Adrenal gland (tissue), 12 donors: ENCODE measurements around the gene HHATL. TPM values are rescaled to one million over a fixed set of nuclear protein-coding genes. Genes with fewer than 3 reads are reported as not detected.

ENCODE experiments used
- DNase-seq, 7 donors: peaks; one replicate each; pipeline ENCODE4 v3.0.0-alpha.2; 2019 to 2020
- H3K27ac ChIP-seq, 5 donors: fragments of 200-600 bp; sonication (generic) in 4 of 5; 1 replicate in 3 of 5; 2 replicates in 2 of 5; pipeline versions ENCODE4 v1.5.1 to v1.8.0; 2016 to 2020; ENCODE audit warnings: mild to moderate bottlenecking in 1 of 5
- H3K27me3 ChIP-seq: fragments of 200-600 bp; 2 replicates; pipeline ENCODE4 v1.8.0; 2021
- H3K36me3 ChIP-seq, 2 donors: fragments of 200-600 bp; replicated peaks in 1 of 2; 1 replicate in 1 of 2; 2 replicates in 1 of 2; pipeline versions ENCODE4 v1.5.1 to v1.8.0; 2018 to 2022
- H3K4me1 ChIP-seq, 2 donors: fragments of 200-600 bp; replicated peaks in 1 of 2; 1 replicate in 1 of 2; 2 replicates in 1 of 2; pipeline versions ENCODE4 v1.5.1 to v1.8.0; 2018 to 2021
- H3K4me3 ChIP-seq, 4 donors: fragments of 200-600 bp; sonication (generic) in 3 of 4; one replicate each; pipeline ENCODE4 v1.5.1; 2016 to 2018
- H3K9me3 ChIP-seq, 3 donors: fragments of 200-600 bp; sonication (generic) in 1 of 3; replicated peaks in 1 of 3; 1 replicate in 2 of 3; 2 replicates in 1 of 3; pipeline versions ENCODE4 v1.5.1 to v1.8.0; 2016 to 2021
- CTCF ChIP-seq, 6 experiments: fragments of 450-650 bp in 4 of 6; fragments of 200-600 bp in 2 of 6; sonication (generic) in 1 of 6; IDR thresholded peaks; 1 replicate in 5 of 6; 2 replicates in 1 of 6; pipeline versions ENCODE4 v1.5.1 to v1.8.0; 2016 to 2021; ENCODE audit warnings: antibody characterized with exemption in 6 of 6, mild to moderate bottlenecking in 2 of 6, moderate library complexity in 1 of 6
- POLR2A ChIP-seq, 2 donors: fragments of 450-650 bp; IDR thresholded peaks; one replicate each; pipeline ENCODE4 v1.6.1; 2017; ENCODE audit warnings: antibody characterized with exemption in 2 of 2, mild to moderate bottlenecking in 2 of 2, moderate library complexity in 1 of 2
- WGBS, 4 donors: extraction: QIAGEN DNeasy Blood & Tissue Kit in 2 of 4; methylation state at CpG; one replicate each; pipeline versions ENCODE4 v1.1.5 to v1.1.7; 2013 to 2017; 5-methylcytosine and 5-hydroxymethylcytosine counted together
- intact Hi-C, 2 donors: fragments of 100-400 bp; cut with DNase I; formaldehyde crosslinking; loops; one replicate each; pipeline versions ENCODE4 v1.14.1 to v1.15.0; 2022 to 2023
- polyA plus RNA-seq, 3 donors: library from polyadenylated mRNA; stranded (reverse); fragments of 200-250 nt in 2 of 3; fragments of 350-450 nt in 1 of 3; fragmentation: Illumina TruSeq in 1 of 3; extraction: RNeasy Lipid Tissue Mini Kit (QIAGEN cat#74804) in 1 of 3; gene quantifications; one replicate each; pipeline ENCODE4 v1.2.3, GENCODE V29; 2013 to 2014
- total RNA-seq, 9 donors: library from RNA; depleted of rRNA in 4 of 9; stranded (reverse); fragments of >200 nt in 4 of 9; fragments of 120-200 nt in 1 of 9; fragmentation: NEBNext Ultra II Directional in 1 of 9; extraction: Animal tissue kit (Norgen Biotek cat#: 25700) in 1 of 9; gene quantifications; one replicate each; pipeline versions ENCODE4 v1.1.0 to v1.2.4, GENCODE V29; 2013 to 2023
- donor health status: healthy with polysubstance abuse.
- donor health status: Bipolar disorder and iron deficiency.
- donor health status: DM: yes; HTN: yes; CAD: no.
- donor health status: DM: no; HTN: no; CAD: no.
- donor health status: DM: no; HTN: no; CAD: no.
- donor health status: DM: yes; HTN: yes; CAD: no.

HHATL gene
- total and polyA plus RNA-seq, 12 donors = 0.18 to 4.5 (median 0.73) TPM; not detected in 2

DNA sequence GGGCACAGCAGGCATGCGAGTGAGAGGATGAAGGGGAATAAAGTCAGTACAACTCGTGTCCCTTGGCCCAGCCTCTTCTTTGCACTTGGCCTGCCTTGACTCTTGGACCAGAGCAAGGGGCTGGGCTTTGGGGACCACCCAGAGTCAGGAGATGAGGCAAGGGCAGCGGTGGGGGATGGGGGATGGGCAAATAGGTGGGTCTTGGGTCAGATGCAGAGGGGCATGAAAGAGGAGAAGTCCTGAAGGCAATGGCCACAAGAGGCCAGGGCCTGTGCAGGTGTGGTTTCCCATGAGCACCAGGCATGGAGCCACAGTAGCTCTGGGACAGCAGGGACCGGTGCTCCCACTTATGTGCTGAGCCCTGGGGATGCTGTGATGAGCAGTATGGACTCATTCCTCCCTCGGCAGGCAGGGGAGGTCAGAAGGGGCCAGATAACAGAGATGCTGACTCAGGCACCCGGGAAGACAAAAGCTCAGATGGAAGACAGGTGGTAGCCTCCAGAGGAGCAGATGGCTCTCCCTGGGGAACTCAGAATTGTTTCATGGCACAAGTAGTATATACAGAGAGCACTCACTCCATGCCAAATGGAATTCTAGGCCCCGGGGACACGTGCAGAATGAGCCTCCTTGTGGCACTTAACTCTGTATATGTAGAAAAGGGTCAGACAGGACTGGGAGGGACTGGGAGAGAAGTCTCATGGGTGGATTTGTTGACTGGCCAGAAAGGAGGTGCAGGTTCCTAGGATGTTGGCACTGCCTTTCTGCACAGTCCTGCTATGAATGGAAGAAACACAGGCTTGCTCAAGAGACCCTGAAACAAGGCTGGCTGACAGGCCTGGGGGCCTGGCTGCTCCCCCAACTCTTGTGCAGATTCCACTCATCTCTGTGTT lies 34.8 kb downstream of the HHATL start:
- H3K4me3 ChIP-seq = no peak overlapping the region
- no peaks in the 10 kb centered on the region for H3K9me3 ChIP-seq
- peak in 1 of 7 donors; percentile 16 for DNase-seq
- 44 to 59% (median 48%) methylated on average over 7 to 8 of the region's 8 CpGs for WGBS, 4 donors
- H3K27ac ChIP-seq = no peak overlapping the region
- intact Hi-C loops = no loop called here
- no peaks in the 10 kb centered on the region for H3K27me3 ChIP-seq
- H3K36me3 ChIP-seq = no peaks in the 10 kb centered on the region
- peaks cover 0 to 6% of the 10 kb centered on the region in 2 donors for H3K4me1 ChIP-seq
- TF ChIP-seq POLR2A (IDR thresholded peaks at IDR 0.05) (no peak), CTCF (IDR thresholded peaks at IDR 0.05) (no peak)

DNA sequence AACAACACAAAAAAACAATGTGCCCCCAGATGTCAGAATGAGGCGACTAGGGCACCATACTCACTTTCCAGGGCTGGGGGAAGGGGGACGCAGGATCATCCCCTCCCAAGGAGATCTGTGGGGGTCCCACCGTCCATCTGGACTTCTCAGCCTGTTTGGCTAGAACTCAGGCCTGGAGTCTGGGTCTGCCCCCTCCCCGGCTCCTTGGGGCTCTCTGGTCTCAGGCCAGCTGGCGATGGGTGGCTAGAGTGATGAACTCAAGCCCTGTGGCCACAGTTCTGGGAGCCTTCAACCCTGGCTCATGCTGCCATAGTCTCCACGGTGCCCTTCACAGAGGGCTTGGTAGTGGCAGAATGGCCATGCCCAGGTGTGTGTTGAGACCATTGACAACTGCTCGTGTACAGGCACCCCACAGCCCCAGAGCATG lies 35.5 kb downstream of the HHATL start:
- H3K27me3 ChIP-seq = no peaks in the 10 kb centered on the region
- TF ChIP-seq CTCF (IDR thresholded peaks at IDR 0.05) = no peak
- no peak overlapping the region for H3K27ac ChIP-seq
- intact Hi-C loops = no loop called here
- H3K4me3 ChIP-seq = no peak overlapping the region
- no peaks in the 10 kb centered on the region for H3K9me3 ChIP-seq
- WGBS, 4 donors = 59 to 73% (median 63%) methylated on average over 5 to 7 of the region's 7 CpGs
- peak in 1 of 7 donors; percentile 13 for DNase-seq
- no peaks in the 10 kb centered on the region for H3K36me3 ChIP-seq
- peaks cover 0 to 6% of the 10 kb centered on the region in 2 donors for H3K4me1 ChIP-seq

DNA sequence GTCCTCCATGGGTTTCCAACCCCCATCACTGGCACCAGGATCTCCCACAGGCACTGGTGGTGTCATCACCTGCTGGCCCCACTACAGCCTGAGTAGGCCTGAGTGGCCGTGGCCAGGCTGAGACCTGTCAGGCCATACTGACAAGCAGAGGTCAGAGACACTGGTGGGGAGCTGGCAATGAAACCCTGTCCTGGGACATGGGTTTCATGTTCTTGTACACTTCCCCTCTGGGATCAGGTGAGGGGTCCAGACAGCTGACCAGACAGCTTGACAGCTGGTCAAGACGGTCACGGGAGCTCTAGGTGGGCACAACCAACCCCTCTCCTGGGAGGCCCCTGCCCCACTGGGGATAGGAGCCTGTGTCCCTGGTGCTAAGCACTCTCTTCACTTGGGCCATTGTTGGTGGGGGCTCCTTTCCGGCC lies 36.0 kb downstream of the HHATL start:
- Histone ChIP-seq H3K9me3 (no peaks in the 10 kb centered on the region), H3K27me3 (no peaks in the 10 kb centered on the region), H3K27ac (no peak overlapping the region), H3K4me1 (peaks cover 0 to 6% of the 10 kb centered on the region in 2 donors), H3K4me3 (no peak overlapping the region), H3K36me3 (no peaks in the 10 kb centered on the region)
- intact Hi-C loops = no loop called here
- 46 to 66% (median 61%) methylated on average over 2 to 4 of the region's 4 CpGs for WGBS, 4 donors
- DNase-seq = peak in 2 of 7 donors; percentile 14 to 15
- TF ChIP-seq CTCF (IDR thresholded peaks at IDR 0.05) = no peak
- TF ChIP-seq POLR2A (IDR thresholded peaks at IDR 0.05) = no peak

GRCh38 chr3:42666022-42666421 lies 36.6 kb downstream of the HHATL start:
- H3K9me3 ChIP-seq = no peaks in the 10 kb centered on the region
- intact Hi-C loops = no loop called here
- DNase-seq = peak in 1 of 7 donors; percentile 13
- H3K36me3 ChIP-seq = no peaks in the 10 kb centered on the region
- no peak overlapping the region for H3K4me3 ChIP-seq
- TF ChIP-seq CTCF (IDR thresholded peaks at IDR 0.05) (no peak), POLR2A (IDR thresholded peaks at IDR 0.05) (no peak)
- H3K27ac ChIP-seq = no peak overlapping the region
- peaks cover 0 to 6% of the 10 kb centered on the region in 2 donors for H3K4me1 ChIP-seq
- 54 to 72% (median 58%) methylated on average over 7 to 8 of the region's 8 CpGs for WGBS, 4 donors
- no peaks in the 10 kb centered on the region for H3K27me3 ChIP-seq
